Esophagus (tissue), 2 donors: ENCODE results near the gene COL4A1. TPM values are rescaled to one million over a fixed set of nuclear protein-coding genes. Genes with fewer than 3 reads are reported as not detected.
A peak's percentile ranks its signal among the peaks of the same experiment; 100 is the strongest.

ENCODE experiments used
- H3K27ac ChIP-seq, 2 donors: one replicate each; pipeline ENCODE4 v1.5.1; 2013; ENCODE audit warnings: low read depth in 2 of 2, mild to moderate bottlenecking in 2 of 2, inconsistent platforms in 1 of 2, low read length in 1 of 2, moderate library complexity in 1 of 2
- H3K27me3 ChIP-seq, 2 donors: one replicate each; pipeline ENCODE4 v1.6.1; 2013; ENCODE audit warnings: low read length in 2 of 2, control low read depth in 1 of 2, mild to moderate bottlenecking in 1 of 2; ENCODE audit not compliant: insufficient read depth in 2 of 2, control insufficient read depth in 1 of 2
- H3K36me3 ChIP-seq, 2 donors: one replicate each; pipeline ENCODE4 v1.6.1; 2013; ENCODE audit warnings: low read length in 1 of 2; ENCODE audit not compliant: control insufficient read depth in 2 of 2, insufficient read depth in 2 of 2
- H3K4me1 ChIP-seq, 2 donors: one replicate each; pipeline ENCODE4 v1.6.1; 2013; ENCODE audit warnings: low read length in 1 of 2; ENCODE audit not compliant: control insufficient read depth in 2 of 2, insufficient read depth in 2 of 2
- H3K4me3 ChIP-seq, 2 donors: one replicate each; pipeline ENCODE4 v1.5.1; 2013; ENCODE audit warnings: low read length in 2 of 2, mild to moderate bottlenecking in 2 of 2, low read depth in 1 of 2, moderate library complexity in 1 of 2
- H3K9me3 ChIP-seq, 2 donors: one replicate each; pipeline ENCODE4 v1.6.1; 2013; ENCODE audit warnings: mild to moderate bottlenecking in 2 of 2, low read depth in 1 of 2, low read length in 1 of 2, moderate library complexity in 1 of 2; ENCODE audit not compliant: control insufficient read depth in 2 of 2, insufficient read depth in 1 of 2
- WGBS, 2 donors: extraction: QIAGEN DNeasy Blood & Tissue Kit; methylation state at CpG; one replicate each; pipeline ENCODE4 v1.1.7; 2013; 5-methylcytosine and 5-hydroxymethylcytosine counted together
- polyA plus RNA-seq, 2 donors: library from polyadenylated mRNA; stranded (reverse); fragments of 200-250 nt; gene quantifications; one replicate each; pipeline ENCODE4 v1.2.3, GENCODE V29; 2013
- donor health status: healthy with polysubstance abuse.
- donor health status: Bipolar disorder and iron deficiency.

COL4A1 gene
- polyA plus RNA-seq, 2 donors: 10.4 to 23.7 TPM

- Histone ChIP-seq H3K27me3 (no peaks in the 10 kb centered on the region), H3K27ac (no peak overlapping the region), H3K4me3 (no peak overlapping the region), H3K9me3 (no peaks in the 10 kb centered on the region), H3K4me1 (peaks cover 7 to 9% of the 10 kb centered on the region in 2 donors), H3K36me3 (no peaks in the 10 kb centered on the region)
- WGBS, 2 donors: 93 to 100% methylated on average over 1 of the region's 1 CpG
Observed at GRCh38 chr13:110282316-110282841, 24.6 kb downstream of the COL4A1 start.

GRCh38 chr13:110281736-110282135, 25.2 kb downstream of the COL4A1 start:
- Histone ChIP-seq H3K4me1 (peaks cover 6 to 7% of the 10 kb centered on the region in 2 donors), H3K9me3 (no peaks in the 10 kb centered on the region), H3K27ac (peak overlapping the region in 1 of 2 donors; percentile 24), H3K36me3 (no peaks in the 10 kb centered on the region), H3K27me3 (no peaks in the 10 kb centered on the region), H3K4me3 (no peak overlapping the region)
- 83 to 85% methylated on average over 5 of the region's 5 CpGs for WGBS, 2 donors

- Histone ChIP-seq H3K36me3 (no peaks in the 10 kb centered on the region), H3K4me3 (no peak overlapping the region), H3K27me3 (no peaks in the 10 kb centered on the region), H3K9me3 (no peaks in the 10 kb centered on the region), H3K4me1 (peaks cover 2 to 6% of the 10 kb centered on the region in 2 donors), H3K27ac (no peak overlapping the region)
- 64% methylated on average over 7 of the region's 7 CpGs for WGBS, 2 donors
Observed at GRCh38 chr13:110280985-110281688, 25.8 kb downstream of the COL4A1 start.

GRCh38 chr13:110280231-110280813, 26.6 kb downstream of the COL4A1 start:
- Histone ChIP-seq H3K27me3 (no peaks in the 10 kb centered on the region), H3K36me3 (no peaks in the 10 kb centered on the region), H3K27ac (no peak overlapping the region), H3K4me1 (peaks cover 4 to 5% of the 10 kb centered on the region in 2 donors), H3K4me3 (no peak overlapping the region), H3K9me3 (no peaks in the 10 kb centered on the region)
- WGBS, 2 donors: 75 to 77% methylated on average over 9 of the region's 9 CpGs

- WGBS, 2 donors: 83% methylated on average over 4 of the region's 4 CpGs
- H3K4me1 ChIP-seq: peaks cover 4 to 5% of the 10 kb centered on the region in 2 donors
Observed at GRCh38 chr13:110279684-110280083, 27.3 kb downstream of the COL4A1 start.

GRCh38 chr13:110278859-110279258, 28.1 kb downstream of the COL4A1 start:
- Histone ChIP-seq H3K4me3 (no peak overlapping the region), H3K27ac (no peak overlapping the region), H3K9me3 (no peaks in the 10 kb centered on the region), H3K27me3 (no peaks in the 10 kb centered on the region), H3K4me1 (peaks cover 4 to 6% of the 10 kb centered on the region in 2 donors), H3K36me3 (no peaks in the 10 kb centered on the region)
- WGBS, 2 donors: 86 to 93% methylated on average over 7 of the region's 7 CpGs

More at GRCh38 chr13:110279684-110280083, 27.3 kb downstream of the COL4A1 start:
- Histone ChIP-seq H3K9me3 (no peaks in the 10 kb centered on the region), H3K27me3 (no peaks in the 10 kb centered on the region), H3K4me3 (no peak overlapping the region), H3K36me3 (no peaks in the 10 kb centered on the region), H3K27ac (no peak overlapping the region)

- Histone ChIP-seq H3K4me1 (peaks cover 2 to 5% of the 10 kb centered on the region in 2 donors), H3K36me3 (no peaks in the 10 kb centered on the region), H3K27me3 (no peaks in the 10 kb centered on the region), H3K9me3 (no peaks in the 10 kb centered on the region), H3K27ac (no peak overlapping the region), H3K4me3 (no peak overlapping the region)
- WGBS, 2 donors: 62 to 64% methylated on average over 5 of the region's 5 CpGs
Observed at GRCh38 chr13:110277357-110277975, 29.5 kb downstream of the COL4A1 start.

- no peaks in the 10 kb centered on the region for H3K36me3 ChIP-seq
- 82 to 87% methylated on average over 5 of the region's 5 CpGs for WGBS, 2 donors
- H3K27me3 ChIP-seq: no peaks in the 10 kb centered on the region
- H3K27ac ChIP-seq: peak overlapping the region; percentile 12 to 24
- no peaks in the 10 kb centered on the region for H3K9me3 ChIP-seq
- no peak overlapping the region for H3K4me3 ChIP-seq
- H3K4me1 ChIP-seq: peaks cover 2 to 5% of the 10 kb centered on the region in 2 donors
Observed at GRCh38 chr13:110276553-110276950, 30.4 kb downstream of the COL4A1 start.

GRCh38 chr13:110275931-110276552, 30.9 kb downstream of the COL4A1 start:
- Histone ChIP-seq H3K4me3 (no peak overlapping the region), H3K4me1 (peaks cover 2 to 5% of the 10 kb centered on the region in 2 donors), H3K27me3 (no peaks in the 10 kb centered on the region), H3K36me3 (no peaks in the 10 kb centered on the region), H3K27ac (no peak overlapping the region), H3K9me3 (no peaks in the 10 kb centered on the region)
- WGBS, 2 donors: 66 to 69% methylated on average over 16 of the region's 16 CpGs
